OCI-LY7 (cell line): ENCODE results near the gene RADIL.

Experiments
- EZH2phosphoT487 ChIP-seq: fragments of 200-600 bp; sonication (generic); IDR thresholded peaks from 2 replicates; pipeline ENCODE4 v1.6.1; 2018; ENCODE audit warnings: low read depth, borderline replicate concordance, mild to moderate bottlenecking, mixed run types, antibody characterized with exemption, low read length, moderate library complexity, mixed read lengths
- TF ChIP-seq, protein P1 (sequence below): fragments of 200-600 bp; sonication (generic); conservative IDR thresholded peaks from 2 replicates; pipeline ENCODE4 v1.5.1; 2014; ENCODE audit warnings: mild to moderate bottlenecking, antibody characterized with exemption, low read length, moderate library complexity, mixed read lengths

DNA sequence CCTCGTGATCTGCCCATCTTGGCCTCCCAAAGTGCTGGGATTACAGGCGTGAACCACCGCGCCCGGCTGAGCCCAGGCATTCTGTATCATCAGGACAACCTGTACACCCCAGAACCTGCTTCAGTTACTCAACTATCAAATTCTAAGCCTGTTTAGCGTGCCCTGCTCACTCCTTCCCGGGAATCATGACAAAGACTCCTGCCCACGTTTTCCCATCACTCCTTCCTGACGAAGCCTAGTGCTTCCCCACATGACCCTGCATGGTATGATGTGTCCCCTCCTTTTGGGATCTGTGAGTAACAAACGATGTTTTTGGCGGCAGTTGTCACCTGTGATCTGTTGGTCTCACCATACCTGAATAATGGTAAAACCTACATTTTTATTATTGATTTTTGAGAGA lies 12.2 kb upstream of the RADIL start:
- TF ChIP-seq, protein P1, sequence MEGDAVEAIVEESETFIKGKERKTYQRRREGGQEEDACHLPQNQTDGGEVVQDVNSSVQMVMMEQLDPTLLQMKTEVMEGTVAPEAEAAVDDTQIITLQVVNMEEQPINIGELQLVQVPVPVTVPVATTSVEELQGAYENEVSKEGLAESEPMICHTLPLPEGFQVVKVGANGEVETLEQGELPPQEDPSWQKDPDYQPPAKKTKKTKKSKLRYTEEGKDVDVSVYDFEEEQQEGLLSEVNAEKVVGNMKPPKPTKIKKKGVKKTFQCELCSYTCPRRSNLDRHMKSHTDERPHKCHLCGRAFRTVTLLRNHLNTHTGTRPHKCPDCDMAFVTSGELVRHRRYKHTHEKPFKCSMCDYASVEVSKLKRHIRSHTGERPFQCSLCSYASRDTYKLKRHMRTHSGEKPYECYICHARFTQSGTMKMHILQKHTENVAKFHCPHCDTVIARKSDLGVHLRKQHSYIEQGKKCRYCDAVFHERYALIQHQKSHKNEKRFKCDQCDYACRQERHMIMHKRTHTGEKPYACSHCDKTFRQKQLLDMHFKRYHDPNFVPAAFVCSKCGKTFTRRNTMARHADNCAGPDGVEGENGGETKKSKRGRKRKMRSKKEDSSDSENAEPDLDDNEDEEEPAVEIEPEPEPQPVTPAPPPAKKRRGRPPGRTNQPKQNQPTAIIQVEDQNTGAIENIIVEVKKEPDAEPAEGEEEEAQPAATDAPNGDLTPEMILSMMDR: no peak
- TF ChIP-seq EZH2phosphoT487: no peak
